HG03565 (cell line): ENCODE measurements around the gene GPN2.
A peak's percentile ranks its signal among the peaks of the same experiment; 100 is the strongest.
"Not testable (repeated sequence)": the region's sequence is repeated elsewhere in the genome, so short reads cannot be mapped to it uniquely, and the experiment has no call there.

ENCODE experiments used
- ATAC-seq: cut with Tn5 transposase; IDR thresholded peaks from one replicate; pipeline ENCODE4 v1.9.1; 2021; ENCODE audit warnings: mild to moderate bottlenecking, moderate library complexity; ENCODE audit not compliant: unreplicated experiment

The GPN2 gene

DNA sequence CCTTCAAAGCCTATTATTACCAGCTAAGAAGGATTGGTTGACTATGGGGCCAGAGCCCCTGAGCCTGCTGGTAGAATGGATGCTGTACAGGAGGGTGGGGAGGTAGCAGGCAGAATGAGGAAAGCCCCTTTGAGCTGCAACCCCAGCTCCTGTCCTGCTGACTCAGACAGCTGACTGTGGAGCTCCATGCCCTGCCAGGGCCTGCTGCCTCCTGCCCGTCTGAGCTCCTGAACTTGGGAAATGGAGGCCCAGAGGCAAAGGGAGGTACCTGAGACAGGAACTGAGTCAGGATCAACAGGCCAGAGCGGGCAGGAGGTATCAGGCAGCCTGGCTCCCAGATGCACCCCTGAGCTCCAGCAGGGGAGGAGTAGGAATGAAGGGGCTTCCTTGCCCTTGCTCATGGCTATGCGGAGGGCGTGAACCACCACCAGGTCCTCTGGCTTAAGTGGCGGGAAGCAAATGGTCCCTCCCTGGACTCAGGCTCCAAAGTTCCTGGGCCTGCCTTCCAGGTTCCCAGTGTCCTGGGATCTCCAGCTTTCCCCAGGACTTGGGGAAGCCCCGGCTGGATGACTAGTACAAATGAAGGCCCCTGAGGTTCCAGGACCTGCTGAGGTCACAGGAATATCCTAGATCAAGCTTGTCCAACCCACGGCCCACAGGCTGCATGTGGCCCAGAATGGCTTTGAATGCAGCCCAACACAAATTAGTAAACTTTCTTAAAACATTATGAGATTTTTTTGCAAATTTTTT is 31.0 kb downstream of the GPN2 start:
- no peak for ATAC-seq

DNA sequence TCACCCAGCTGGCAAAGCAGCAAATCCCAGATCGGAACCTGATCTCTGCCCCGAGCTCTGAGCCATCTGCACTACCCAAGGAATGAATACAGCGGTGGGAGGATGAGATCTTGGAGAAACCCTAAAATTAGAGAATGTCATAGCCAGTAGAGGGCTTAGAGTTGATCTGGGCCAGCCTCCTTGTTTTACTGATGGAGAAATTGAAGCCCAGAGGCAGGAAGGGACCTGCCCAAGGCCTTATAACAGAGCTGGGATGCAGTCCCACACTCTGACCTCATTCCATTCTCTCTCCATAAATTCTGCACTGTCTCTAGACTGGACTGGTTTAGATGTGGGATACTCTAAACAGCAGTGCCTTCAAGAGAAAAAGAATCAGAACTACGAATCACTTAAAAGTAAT is 31.9 kb downstream of the GPN2 start:
- ATAC-seq, result no peak

DNA sequence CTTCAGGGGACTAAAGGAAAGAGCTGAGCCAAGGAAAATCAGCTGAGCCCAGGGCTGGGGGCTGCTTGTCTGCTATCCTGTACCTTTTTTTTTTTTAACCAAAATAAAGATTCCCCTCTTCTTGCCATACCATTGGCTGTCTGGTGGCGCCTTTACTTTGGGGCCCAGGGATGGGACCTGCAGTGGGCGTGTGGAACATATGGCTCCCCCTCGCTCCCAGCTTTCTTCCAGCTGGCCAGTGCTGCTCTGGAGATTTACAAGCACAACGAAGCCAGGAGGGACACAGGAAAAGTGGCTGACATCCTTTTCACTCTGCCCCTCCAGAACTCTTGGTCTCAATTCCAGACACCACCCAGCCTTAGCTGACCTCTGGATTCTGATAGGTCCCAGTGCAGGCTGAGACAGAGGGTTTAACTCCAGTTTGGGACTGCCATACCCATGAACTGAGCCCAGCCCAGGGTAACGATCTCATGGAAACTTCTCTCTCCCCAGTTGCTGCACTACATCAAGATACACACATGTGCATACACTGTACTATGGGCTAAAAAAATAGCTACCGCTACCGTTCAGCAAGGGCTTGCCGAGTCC is 32.5 kb downstream of the GPN2 start:
- ATAC-seq, result no peak

DNA sequence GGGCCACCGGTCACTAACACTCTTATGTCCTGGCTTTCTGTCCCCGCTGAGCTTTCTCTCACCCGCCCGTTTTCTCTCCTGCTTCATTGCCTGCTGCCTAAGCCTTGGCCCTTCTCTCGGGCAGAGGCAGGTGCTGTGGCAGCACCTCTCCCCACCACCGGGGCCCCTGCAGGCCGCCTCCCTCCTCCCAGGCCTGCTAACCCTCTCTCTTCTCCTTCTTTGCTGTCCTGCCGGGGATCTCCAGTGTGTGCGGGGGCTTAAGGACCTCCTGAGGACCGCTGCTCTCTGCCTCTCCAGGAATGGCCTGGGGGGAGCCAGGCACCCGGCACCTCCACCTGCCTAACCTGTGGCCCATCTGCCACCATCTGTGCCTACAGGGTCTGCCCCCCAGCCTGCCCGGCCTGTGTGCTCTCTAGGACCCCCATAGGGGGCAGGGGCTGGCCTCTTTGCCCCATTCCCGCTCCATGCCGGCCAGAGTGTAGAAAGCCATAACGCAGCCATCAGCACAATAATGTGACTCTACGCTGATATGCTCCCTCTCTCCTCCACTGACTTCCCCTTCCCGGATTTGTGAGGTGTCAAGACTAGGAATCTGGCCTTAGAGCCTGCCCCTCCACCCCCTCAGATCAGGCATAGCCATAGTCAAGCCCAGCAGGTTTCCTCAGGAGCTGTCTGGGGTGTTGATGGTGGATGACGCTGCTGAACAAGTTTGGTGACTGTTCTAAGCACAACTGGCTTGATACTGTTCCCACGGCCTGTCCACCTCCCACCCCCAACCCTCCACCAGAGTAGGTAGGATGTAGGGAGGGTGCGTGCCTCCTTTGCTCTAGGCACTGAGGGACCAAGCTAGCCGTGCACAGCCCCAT is 33.2 kb downstream of the GPN2 start:
- ATAC-seq, result no peak

DNA sequence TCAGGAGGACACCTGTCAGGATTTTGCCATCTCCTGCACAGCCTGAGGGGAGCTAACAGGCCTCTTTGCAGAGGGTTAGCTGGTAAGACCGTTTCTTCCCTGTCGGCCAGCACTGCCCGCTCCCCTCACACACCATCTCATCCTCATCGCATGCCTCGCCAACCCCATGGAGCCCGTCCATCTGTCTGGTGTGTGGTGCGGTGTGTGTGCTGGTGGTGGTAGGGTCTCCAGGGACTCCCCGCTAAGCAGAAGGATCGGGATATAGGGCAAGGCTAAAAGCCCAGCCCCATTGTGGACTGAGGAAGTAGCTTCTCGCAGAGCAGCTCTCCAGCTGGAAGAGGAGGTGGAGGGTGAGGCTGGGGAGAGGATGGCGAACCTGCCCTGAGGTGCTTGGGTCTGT is 33.9 kb downstream of the GPN2 start:
- ATAC-seq, result no peak

DNA sequence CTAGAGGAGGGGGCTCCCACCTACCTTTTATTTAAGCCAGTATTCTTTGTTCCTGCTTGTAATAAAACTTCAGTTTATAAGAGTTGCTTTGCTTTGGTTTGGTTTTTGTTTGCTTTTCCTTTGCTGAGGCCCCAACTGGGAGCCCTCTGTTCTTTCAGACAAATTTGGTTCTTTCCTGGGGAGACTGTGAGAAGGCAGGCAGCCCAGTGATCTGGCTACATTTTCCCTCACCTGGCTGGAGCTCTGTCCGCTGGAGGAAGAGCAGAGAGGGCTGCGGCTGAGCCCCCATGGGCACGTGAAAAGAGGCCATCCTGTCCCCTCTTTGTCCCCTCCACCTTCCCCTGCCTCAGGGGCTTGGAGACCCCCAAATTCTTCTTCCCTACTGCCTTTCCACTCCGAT is 34.4 kb downstream of the GPN2 start:
- no peak for ATAC-seq

DNA sequence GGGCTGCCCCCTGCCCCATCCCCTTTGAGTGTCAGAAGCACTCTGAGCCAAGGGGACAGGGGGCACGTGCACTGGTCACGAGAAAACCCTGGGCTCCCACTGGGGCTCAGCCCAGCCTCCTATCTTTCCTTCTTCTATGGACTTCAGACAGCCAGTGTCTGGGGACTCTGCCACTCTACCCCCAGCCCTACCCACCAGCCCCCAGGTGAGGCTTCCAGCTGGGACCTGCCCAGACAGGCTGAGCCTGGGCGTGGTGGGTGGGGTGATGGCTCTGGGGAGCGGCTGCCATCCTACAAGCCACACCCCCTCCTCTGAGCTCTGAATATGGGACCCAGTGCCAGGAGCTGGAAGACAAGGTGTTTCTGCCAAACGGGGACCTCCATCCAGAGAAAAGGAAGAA is 35.2 kb downstream of the GPN2 start:
- ATAC-seq, result no peak

DNA sequence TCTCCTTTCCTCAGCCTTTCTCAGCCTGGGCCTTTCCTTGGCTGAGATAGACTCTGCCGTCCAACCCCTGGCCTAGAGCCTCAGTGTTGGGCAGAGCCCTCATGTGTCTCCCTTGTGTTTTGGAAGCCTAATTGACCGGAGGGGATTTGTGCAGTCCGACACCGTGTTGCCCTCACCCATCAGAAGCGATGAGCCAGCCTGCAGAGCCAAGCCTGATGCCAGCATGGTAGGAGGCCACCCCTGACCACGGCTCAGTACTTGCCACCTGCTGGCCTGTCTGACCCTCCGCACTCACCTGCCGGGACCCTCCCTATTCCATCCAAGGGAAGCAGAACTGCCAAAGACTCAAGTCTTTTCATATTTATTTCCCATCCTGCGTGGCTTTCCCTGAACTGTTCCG is 36.5 kb downstream of the GPN2 start:
- no peak for ATAC-seq

DNA sequence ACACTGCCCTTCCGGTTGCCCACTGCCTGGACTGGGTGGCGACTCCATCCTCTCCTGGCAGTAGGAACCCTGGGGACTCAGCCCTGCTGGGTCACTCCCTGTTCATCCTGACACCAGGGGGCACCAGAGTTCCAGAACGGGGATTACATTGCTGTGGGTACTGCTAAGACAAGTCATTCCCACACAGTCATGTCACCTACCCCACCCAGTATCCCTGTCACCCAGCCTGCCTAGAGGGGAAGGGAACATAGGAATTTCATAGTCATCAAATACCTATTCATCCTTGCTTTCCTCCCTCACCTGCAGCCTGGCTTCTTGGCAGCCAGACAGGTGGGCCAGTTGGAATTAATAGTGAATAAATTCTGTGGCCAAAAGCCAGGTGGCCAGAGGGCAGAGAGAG is 36.9 kb downstream of the GPN2 start:
- no peak for ATAC-seq

DNA sequence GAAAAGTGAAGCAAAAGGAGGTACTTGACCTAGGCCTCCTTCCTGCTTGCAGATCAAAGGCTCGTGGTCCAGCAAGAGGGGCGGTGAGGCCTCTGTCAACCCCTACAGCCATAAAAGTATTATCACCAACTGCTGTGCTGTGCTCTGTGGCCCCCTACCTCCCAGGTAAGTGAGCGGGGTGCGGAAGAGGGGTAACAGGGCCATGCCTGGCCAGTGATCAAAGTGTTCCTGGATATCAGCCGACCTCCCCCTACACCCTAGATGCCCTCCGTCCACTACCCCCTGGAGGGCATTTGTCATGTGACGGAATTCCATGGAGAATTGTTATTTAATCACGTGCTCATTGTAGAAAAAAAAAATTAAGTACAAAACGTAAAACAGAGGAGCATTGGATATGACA is 37.4 kb downstream of the GPN2 start:
- ATAC-seq, result no peak

DNA sequence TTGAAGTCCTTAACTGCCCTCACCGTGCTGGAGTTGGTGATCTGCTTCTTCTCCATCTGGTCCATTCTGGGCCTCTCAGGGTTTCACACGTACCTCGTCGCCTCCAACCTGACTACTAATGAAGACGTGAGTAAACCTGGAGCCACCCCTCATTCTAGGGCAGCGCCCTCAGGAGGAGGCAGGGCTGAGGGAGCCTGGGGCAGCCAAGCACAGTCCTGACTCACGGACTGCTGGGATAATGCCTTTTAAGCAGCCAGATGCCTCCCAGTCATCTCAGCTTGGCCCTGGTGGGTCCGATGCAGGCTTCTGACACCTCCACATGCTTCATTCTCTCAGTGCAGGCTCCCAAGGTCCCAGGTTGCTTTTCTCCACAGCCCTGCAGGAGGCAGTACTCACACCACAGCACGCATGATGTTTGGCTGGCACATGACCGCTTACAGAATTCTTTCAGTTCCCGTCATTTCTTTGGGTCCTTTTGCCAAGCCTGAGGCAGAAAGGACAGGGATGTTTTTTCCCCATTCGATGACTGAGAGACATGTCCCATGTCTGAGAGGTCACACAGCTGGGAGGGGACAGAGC is 38.9 kb downstream of the GPN2 start:
- ATAC-seq, result no peak

DNA sequence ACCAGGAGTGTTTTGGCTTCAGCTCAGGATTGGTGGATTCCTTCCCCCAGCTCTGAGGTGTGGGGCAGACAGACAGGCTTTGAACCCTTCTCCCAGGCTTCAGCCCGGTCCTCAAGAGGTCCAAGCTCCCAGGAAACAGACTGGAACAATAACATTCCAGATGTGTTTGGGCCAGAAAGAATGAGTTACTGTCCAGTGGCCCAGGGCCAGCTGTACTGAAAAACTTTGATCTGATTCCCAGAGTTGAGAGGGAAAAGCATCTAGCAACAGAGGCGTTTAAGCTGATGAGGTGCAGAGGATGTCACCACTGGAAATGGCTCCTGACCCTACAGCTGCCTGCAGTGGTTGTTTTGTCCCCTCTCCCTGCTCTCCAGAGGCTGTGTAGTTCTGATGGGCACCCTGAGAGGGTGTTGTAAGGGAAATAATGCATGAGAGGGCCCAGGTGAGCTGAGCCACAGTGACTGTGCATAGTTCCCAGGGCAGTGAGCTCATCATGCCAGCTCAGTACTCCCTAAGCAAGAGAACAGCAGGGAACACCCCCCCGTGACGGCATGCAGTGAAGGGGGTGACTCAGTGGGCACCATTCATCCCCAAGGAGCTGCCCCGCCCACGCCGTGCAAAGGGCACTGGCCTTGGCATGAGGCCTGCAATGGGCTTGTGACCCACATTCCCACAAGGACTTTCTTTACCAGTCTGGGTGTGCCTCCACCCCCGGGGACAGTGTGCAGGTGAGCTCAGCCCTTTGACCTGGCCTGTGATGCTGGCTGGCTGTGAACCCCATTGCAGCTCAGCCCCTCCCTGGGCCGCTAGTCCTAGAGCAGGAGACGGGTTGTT is 40.9 kb downstream of the GPN2 start:
- ATAC-seq, result no peak

DNA sequence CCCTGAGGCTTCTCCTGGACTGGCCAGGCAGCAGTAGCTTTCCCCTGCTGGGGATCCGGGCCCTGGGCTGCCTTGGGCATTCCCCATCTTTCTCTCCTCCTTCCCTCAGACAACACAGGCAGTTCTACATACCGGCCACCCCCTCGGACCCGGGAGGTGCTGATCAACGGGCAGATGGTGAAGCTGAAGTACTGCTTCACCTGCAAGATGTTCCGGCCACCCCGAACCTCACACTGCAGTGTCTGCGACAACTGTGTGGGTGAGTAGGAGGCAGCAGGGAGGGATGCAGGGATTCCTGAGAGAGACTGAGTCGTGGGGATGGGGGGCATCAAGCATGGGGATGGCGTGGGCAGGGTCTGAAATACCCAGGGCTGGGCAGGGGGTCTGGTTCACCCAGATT is 41.6 kb downstream of the GPN2 start:
- no peak for ATAC-seq

DNA sequence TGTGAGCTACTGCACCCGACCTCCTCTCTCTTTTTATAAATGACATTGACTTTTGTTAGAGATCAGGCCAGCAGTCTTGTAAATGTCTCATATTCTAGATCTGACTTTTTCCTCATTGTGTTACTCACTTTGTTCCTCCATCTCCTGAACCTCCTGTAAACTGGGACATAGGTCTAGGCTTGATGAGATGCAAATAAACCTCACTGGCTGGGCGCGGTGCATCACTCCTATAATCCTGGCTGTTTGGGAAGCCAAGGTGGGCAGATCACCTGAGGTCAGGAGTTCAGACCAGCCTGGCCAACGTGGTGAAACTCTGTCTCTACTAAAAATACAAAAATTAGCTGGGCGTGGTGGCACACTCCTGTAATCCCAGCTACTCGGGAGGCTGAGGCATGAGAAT is 42.3 kb downstream of the GPN2 start:
- not testable (repeated sequence) for ATAC-seq

DNA sequence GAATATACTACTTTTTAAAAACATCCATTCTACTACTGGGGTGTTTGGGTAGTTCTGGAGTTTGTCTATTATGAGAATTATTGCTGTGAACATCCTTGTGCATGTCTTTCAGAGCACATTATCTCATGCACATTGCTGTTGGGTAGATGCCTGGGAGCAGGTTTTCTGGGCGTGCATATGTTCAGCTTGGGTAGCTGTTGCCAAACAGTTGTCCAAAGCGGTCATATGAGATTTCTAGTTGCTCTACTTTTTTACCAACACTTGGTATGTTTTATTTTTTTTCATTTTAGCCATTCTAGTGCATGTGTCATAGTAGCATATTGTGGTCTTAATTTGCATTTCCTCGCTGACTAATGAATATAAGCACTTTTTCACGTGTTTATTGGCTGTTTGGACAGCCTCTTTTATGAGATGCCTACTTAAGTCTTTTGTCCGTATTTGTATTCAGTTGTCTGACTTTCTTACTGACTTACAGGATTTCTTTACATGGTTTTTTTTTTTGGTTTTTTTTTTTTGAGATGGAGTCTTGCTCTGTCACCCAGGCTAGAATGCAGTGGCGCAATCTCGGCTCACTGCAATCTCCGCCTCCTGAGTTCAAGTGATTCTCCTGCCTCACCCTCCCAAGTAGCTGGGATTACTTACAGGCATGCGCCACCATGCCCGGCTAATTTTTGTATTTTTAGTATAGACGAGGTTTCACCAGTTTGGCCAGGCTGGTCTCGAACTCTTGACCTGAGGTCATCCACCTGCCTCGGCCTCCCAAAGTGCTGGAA is 45.5 kb downstream of the GPN2 start:
- ATAC-seq, result no peak

DNA sequence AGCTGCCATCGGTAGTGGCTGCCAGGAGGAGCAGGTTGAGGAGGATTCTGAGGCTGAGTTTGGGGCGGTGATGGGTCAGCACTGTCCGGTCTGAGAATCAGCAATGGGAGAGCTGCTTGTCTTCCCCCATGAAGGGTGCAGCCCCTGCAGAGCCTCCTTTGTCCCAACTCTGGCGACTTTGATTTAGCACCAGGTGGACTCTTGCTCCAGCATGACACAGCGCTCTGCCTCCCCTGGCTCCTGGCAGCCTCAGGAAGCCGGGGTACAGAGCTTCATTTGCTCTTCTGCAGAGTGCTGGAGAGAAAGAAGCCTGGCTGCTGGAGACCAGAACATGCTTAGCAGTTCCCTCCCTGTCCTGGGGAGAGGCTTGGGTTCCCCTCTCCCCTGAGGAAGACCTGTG is 50.3 kb downstream of the GPN2 start:
- no peak for ATAC-seq

DNA sequence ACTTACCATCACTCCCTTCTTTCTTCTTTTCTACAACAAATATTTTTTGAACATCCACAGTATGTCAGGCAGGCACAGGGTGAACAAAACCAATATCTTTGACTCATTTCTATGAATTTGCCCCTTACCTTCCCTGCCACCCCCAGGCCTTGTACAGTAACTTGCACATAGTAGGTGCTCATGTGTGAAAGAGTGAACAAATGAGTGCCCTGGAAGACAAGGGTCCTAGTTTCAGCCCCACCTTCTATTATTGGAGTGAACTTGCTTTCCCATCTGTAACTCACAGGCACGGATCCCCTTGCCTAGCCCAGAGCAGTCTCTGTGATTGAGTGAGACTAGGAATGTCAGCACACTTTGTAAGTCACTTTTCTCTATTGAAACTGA is 50.8 kb downstream of the GPN2 start:
- no peak for ATAC-seq

DNA sequence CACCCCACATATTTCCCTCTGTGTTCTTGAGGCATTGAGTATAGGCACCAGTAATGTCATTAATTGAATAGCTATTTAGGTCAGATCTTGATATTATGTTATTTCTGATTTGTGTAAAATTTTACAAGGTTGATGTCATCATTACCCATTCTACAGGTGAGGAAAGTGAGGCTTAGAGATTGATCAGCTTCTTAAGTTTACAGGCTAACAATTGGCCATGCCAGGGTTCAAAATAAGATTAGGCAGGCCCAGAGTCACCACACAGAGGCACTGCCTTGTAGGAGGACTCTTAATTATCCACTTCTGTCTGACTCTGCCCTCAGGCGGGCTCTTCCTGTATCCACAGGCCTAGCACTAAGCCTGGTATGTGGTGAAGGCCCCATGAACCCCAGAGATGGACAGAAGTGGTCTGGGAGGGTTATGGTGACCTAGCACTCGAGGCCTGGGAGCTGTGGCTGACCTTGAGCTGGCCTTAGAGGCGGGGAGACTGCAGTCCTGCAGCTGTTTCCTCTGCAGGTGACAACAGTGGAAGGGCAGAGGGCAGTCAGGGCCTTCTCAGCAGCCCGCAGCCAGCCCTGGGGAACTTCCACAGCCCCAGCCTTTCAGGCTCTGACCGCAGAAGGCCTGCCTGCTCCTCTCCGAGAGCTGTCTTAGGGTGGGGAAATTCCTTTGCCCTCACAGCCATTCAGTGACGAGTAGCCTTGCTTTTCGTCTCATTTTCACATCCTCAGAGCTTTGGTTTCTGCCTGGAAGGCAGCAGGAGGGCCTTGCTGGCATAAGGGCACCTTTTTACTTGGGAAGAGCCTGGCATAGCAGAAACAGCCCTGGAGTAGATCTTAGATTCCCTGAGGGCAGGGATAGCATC is 51.4 kb downstream of the GPN2 start:
- ATAC-seq, result peak; percentile 81

DNA sequence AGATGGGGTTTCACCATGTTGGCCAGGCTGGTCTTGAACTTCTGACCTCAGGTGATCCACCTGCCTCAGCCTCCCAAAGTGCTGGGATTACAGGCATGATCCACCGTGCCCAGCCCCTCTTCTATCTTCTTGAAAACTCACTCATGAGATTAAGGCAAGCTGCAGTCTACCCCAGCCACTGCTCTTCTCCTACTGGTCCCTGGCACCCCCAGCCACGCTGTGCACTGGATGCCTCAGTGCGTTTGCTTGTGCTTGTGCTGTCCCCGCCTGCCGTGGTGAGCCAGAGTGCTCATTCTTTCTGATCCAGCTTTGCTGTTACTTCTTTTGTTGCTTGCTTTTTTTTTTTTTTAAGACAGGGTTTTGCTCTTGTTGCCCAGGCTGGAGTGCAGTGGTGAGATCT is 52.4 kb downstream of the GPN2 start:
- not testable (repeated sequence) for ATAC-seq
